Breast epithelium (tissue), 4 donors: ENCODE results near the gene SORL1. TPM values are rescaled to one million over a fixed set of nuclear protein-coding genes. Genes with fewer than 3 reads are reported as not detected.

Experiments used
- DNase-seq, 2 donors: peaks; one replicate each; pipeline ENCODE4 v3.0.0-alpha.2; 2019; ENCODE audit warnings: low spot score in 2 of 2
- H3K27ac ChIP-seq, 2 donors: fragments of 200-600 bp; sonication (generic) in 1 of 2; one replicate each; pipeline ENCODE4 v1.5.1; 2016 to 2019; ENCODE audit warnings: mild to moderate bottlenecking in 1 of 2
- H3K27me3 ChIP-seq, 2 donors: fragments of 200-600 bp; sonication (generic) in 1 of 2; one replicate each; pipeline versions ENCODE4 v1.5.1 to v1.6.0; 2017 to 2019; ENCODE audit warnings: control low read depth in 1 of 2, mild to moderate bottlenecking in 1 of 2
- H3K36me3 ChIP-seq: fragments of 200-600 bp; one replicate; pipeline ENCODE4 v1.5.1; 2019
- H3K4me1 ChIP-seq, 2 donors: fragments of 200-600 bp; sonication (generic); one replicate each; pipeline ENCODE4 v1.5.1; 2016 to 2019; ENCODE audit warnings: control low read depth in 1 of 2
- H3K4me3 ChIP-seq, 3 donors: fragments of 200-600 bp; sonication (generic); 1 replicate in 2 of 3; 2 replicates in 1 of 3; pipeline ENCODE4 v1.5.1; 2016 to 2019; ENCODE audit warnings: mild to moderate bottlenecking in 3 of 3, moderate library complexity in 2 of 3
- H3K9me3 ChIP-seq, 2 donors: fragments of 200-600 bp; sonication (generic) in 1 of 2; one replicate each; pipeline ENCODE4 v1.5.1; 2016 to 2019; ENCODE audit warnings: control low read depth in 1 of 2
- CTCF ChIP-seq, 3 donors: fragments of 450-650 bp; IDR thresholded peaks; one replicate each; pipeline ENCODE4 v1.5.1; 2016 to 2017; ENCODE audit warnings: antibody characterized with exemption in 3 of 3, mild to moderate bottlenecking in 3 of 3, moderate library complexity in 3 of 3
- POLR2A ChIP-seq: fragments of 450-650 bp; IDR thresholded peaks from one replicate; pipeline ENCODE4 v1.6.1; 2016; ENCODE audit warnings: antibody characterized with exemption, mild to moderate bottlenecking, moderate library complexity
- POLR2AphosphoS5 ChIP-seq, 3 donors: sonication (generic); formaldehyde crosslinking; IDR thresholded peaks; one replicate each; pipeline ENCODE4 v1.6.1; 2017; ENCODE audit warnings: antibody characterized with exemption in 3 of 3
- intact Hi-C: fragments of 100-400 bp; cut with DNase I; formaldehyde crosslinking; loops from one replicate; pipeline ENCODE4 v1.15.1; 2023; ENCODE audit warnings: low total_unique reads
- total RNA-seq, 3 donors: library from RNA; depleted of rRNA; stranded (reverse); fragments of >200 nt; gene quantifications; one replicate each; pipeline ENCODE4 v1.1.0, GENCODE V29; 2016

The SORL1 gene
- total RNA-seq, 3 donors from 2014 or later, result 3.5 to 64.0 (median 50.8) TPM

- H3K27ac ChIP-seq, result no peak overlapping the region
- intact Hi-C loops, result no loop called here
- H3K27me3 ChIP-seq, result no peaks in the 10 kb centered on the region
- no peaks in the 10 kb centered on the region for H3K4me1 ChIP-seq
- TF ChIP-seq POLR2A (no peak), CTCF (IDR thresholded peaks at IDR 0.05) (no peak), POLR2AphosphoS5 (IDR thresholded peaks at IDR 0.05) (no peak)
- no peaks in the 10 kb centered on the region for H3K9me3 ChIP-seq
- no peaks in the 10 kb centered on the region for H3K36me3 ChIP-seq
- no peak for DNase-seq
- H3K4me3 ChIP-seq, result no peak overlapping the region
Measured at GRCh38 chr11:121626980-121627379, 174.9 kb downstream of the SORL1 start.

GRCh38 chr11:121630041-121630440, 177.9 kb downstream of the SORL1 start:
- H3K4me1 ChIP-seq, result no peaks in the 10 kb centered on the region
- H3K9me3 ChIP-seq, result no peaks in the 10 kb centered on the region
- intact Hi-C loops, result no loop called here
- H3K4me3 ChIP-seq, result no peak overlapping the region
- no peaks in the 10 kb centered on the region for H3K27me3 ChIP-seq
- H3K27ac ChIP-seq, result no peak overlapping the region
- no peak for DNase-seq
- H3K36me3 ChIP-seq, result no peaks in the 10 kb centered on the region
- TF ChIP-seq CTCF (IDR thresholded peaks at IDR 0.05) (no peak), POLR2A (no peak), POLR2AphosphoS5 (IDR thresholded peaks at IDR 0.05) (no peak)

- H3K9me3 ChIP-seq, result no peaks in the 10 kb centered on the region
- H3K4me1 ChIP-seq, result no peaks in the 10 kb centered on the region
- no peak for DNase-seq
- H3K4me3 ChIP-seq, result no peak overlapping the region
- intact Hi-C loops, result no loop called here
- H3K27ac ChIP-seq, result no peak overlapping the region
- TF ChIP-seq POLR2AphosphoS5 (IDR thresholded peaks at IDR 0.05), result no peak
- TF ChIP-seq CTCF (IDR thresholded peaks at IDR 0.05), result no peak
- no peak for TF ChIP-seq POLR2A
- no peaks in the 10 kb centered on the region for H3K27me3 ChIP-seq
- H3K36me3 ChIP-seq, result no peaks in the 10 kb centered on the region
Measured at GRCh38 chr11:121631456-121631855, 179.3 kb downstream of the SORL1 start.

GRCh38 chr11:121634273-121634672, 182.2 kb downstream of the SORL1 start:
- TF ChIP-seq CTCF (IDR thresholded peaks at IDR 0.05) (no peak), POLR2A (no peak), POLR2AphosphoS5 (IDR thresholded peaks at IDR 0.05) (no peak)
- no peak overlapping the region for H3K27ac ChIP-seq
- intact Hi-C loops, result no loop called here

GRCh38 chr11:121634889-121635288, 182.8 kb downstream of the SORL1 start:
- Histone ChIP-seq H3K27me3 (no peaks in the 10 kb centered on the region), H3K36me3 (no peaks in the 10 kb centered on the region), H3K9me3 (no peaks in the 10 kb centered on the region), H3K27ac (no peak overlapping the region), H3K4me1 (no peaks in the 10 kb centered on the region), H3K4me3 (no peak overlapping the region)
- no peak for TF ChIP-seq POLR2A
- no peak for TF ChIP-seq POLR2AphosphoS5 (IDR thresholded peaks at IDR 0.05)
- no peak for TF ChIP-seq CTCF (IDR thresholded peaks at IDR 0.05)
- intact Hi-C loops, result no loop called here
- no peak for DNase-seq

More at GRCh38 chr11:121634273-121634672, 182.2 kb downstream of the SORL1 start:
- no peak overlapping the region for H3K4me3 ChIP-seq
- H3K27me3 ChIP-seq, result no peaks in the 10 kb centered on the region
- no peaks in the 10 kb centered on the region for H3K9me3 ChIP-seq
- no peak for DNase-seq
- H3K4me1 ChIP-seq, result no peaks in the 10 kb centered on the region
- no peaks in the 10 kb centered on the region for H3K36me3 ChIP-seq
